DND-41 (cell line): ENCODE measurements around the gene KRT79.
"Not testable (repeated sequence)": the region's sequence is repeated elsewhere in the genome, so short reads cannot be mapped to it uniquely, and the experiment has no call there.

ENCODE experiments used
- ATAC-seq: fragments of 200-7000 bp; cut with Tn5 transposase; 3 replicates; pipeline ENCODE4 v1.9.1; 2021; ENCODE audit warnings: low read depth; ENCODE audit not compliant: insufficient read depth
- DNase-seq: peaks from one replicate; pipeline ENCODE4 v3.0.0-alpha.2; 2020
- H2AFZ ChIP-seq: 2 replicates; pipeline ENCODE4 v1.6.0; 2012; ENCODE audit warnings: low read depth, low read length
- H3K27ac ChIP-seq: 2 replicates; pipeline ENCODE4 v1.5.1; 2012; ENCODE audit warnings: low read length, inconsistent platforms
- H3K27me3 ChIP-seq: fragments of 200-600 bp; sonication (generic); 2 replicates; pipeline ENCODE4 v1.6.0; 2012; ENCODE audit warnings: low read length, mild to moderate bottlenecking, inconsistent platforms; ENCODE audit not compliant: insufficient read depth, poor library complexity
- H3K36me3 ChIP-seq: 2 replicates; pipeline ENCODE4 v1.5.1; 2012; ENCODE audit warnings: low read length, inconsistent platforms; ENCODE audit not compliant: insufficient read depth
- H3K4me1 ChIP-seq: 2 replicates; pipeline ENCODE4 v1.5.1; 2012; ENCODE audit warnings: mild to moderate bottlenecking, low read length; ENCODE audit not compliant: insufficient read depth
- H3K4me2 ChIP-seq: 2 replicates; pipeline ENCODE4 v1.6.0; 2012; ENCODE audit warnings: mild to moderate bottlenecking, moderate library complexity, low read length, inconsistent platforms; ENCODE audit not compliant: insufficient read depth
- H3K4me3 ChIP-seq, 2 experiments: fragments of 200-600 bp in 1 of 2; shearing (Covaris generic) in 1 of 2; 2 replicates each; pipeline ENCODE4 v1.5.1; 2012 to 2016; ENCODE audit warnings: inconsistent platforms in 2 of 2, low read length in 2 of 2, mild to moderate bottlenecking in 2 of 2, low read depth in 1 of 2, moderate library complexity in 1 of 2
- H3K79me2 ChIP-seq: 2 replicates; pipeline ENCODE4 v1.6.0; 2012; ENCODE audit warnings: low read length, inconsistent platforms; ENCODE audit not compliant: insufficient read depth
- H3K9ac ChIP-seq: 2 replicates; pipeline ENCODE4 v1.6.0; 2012; ENCODE audit warnings: low read depth, mild to moderate bottlenecking, inconsistent platforms, low read length, moderate library complexity
- H3K9me3 ChIP-seq: 2 replicates; pipeline ENCODE4 v1.5.1; 2012; ENCODE audit warnings: low read length, moderate library complexity, mild to moderate bottlenecking, inconsistent platforms; ENCODE audit not compliant: insufficient read depth, severe bottlenecking
- H4K20me1 ChIP-seq: 2 replicates; pipeline ENCODE4 v1.6.0; 2012; ENCODE audit warnings: low read length; ENCODE audit not compliant: insufficient read depth
- EZH2 ChIP-seq: IDR thresholded peaks from 3 replicates; pipeline ENCODE4 v1.6.1; 2012; ENCODE audit warnings: borderline replicate concordance, low read depth, mild to moderate bottlenecking, moderate library complexity, low read length, inconsistent platforms; ENCODE audit not compliant: severe bottlenecking
- TF ChIP-seq, protein P1 (sequence below): IDR thresholded peaks from 2 replicates; pipeline ENCODE4 v1.5.1; 2012; ENCODE audit warnings: borderline replicate concordance, low read length, moderate library complexity, mild to moderate bottlenecking; ENCODE audit not compliant: poor library complexity, severe bottlenecking; ENCODE audit errors: extremely low read depth

The KRT79 gene

DNA sequence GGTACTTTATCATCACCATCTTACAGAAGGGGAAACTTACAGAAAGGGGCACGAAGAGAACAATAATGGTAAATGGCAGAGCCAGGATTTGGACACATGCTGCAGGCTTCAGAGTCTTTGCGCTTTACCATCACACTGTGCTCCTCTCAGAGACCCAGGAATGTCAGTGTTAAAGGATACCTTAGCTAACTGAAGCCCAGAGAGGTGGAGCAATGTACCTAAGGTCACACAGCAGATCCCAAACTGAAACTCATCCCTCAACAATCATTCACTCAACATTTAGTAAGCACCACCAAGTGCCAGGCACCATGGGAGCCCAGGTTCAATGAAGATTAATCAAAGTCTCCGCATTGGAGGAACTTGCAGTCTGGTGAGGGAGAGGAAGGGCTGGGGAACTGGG is 22.7 kb upstream of the KRT79 start:
- no peaks in the 10 kb centered on the region for H3K79me2 ChIP-seq
- TF ChIP-seq, protein P1, sequence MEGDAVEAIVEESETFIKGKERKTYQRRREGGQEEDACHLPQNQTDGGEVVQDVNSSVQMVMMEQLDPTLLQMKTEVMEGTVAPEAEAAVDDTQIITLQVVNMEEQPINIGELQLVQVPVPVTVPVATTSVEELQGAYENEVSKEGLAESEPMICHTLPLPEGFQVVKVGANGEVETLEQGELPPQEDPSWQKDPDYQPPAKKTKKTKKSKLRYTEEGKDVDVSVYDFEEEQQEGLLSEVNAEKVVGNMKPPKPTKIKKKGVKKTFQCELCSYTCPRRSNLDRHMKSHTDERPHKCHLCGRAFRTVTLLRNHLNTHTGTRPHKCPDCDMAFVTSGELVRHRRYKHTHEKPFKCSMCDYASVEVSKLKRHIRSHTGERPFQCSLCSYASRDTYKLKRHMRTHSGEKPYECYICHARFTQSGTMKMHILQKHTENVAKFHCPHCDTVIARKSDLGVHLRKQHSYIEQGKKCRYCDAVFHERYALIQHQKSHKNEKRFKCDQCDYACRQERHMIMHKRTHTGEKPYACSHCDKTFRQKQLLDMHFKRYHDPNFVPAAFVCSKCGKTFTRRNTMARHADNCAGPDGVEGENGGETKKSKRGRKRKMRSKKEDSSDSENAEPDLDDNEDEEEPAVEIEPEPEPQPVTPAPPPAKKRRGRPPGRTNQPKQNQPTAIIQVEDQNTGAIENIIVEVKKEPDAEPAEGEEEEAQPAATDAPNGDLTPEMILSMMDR = no peak
- TF ChIP-seq EZH2 = no peak

DNA sequence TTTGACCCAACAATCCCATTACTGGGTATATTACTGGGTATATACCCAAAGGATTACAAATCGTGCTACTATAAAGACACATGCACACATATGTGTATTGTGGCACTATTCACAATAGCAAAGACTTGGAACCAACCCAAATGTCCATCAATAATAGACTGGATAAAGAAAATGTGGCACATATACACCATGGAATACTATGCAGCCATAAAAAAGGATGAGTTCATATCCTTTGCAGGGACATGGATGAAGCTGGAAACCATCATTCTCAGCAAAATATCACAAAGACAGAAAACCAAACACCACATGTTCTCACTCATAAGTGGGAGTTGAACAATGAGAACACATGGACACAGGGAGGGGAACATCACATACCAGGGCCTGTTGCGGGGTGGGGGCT is 22.0 kb upstream of the KRT79 start:
- not testable (repeated sequence) for ATAC-seq, H3K4me3 ChIP-seq, H3K9ac ChIP-seq, H3K4me2 ChIP-seq, H2AFZ ChIP-seq, H3K4me1 ChIP-seq, H3K27ac ChIP-seq, DNase-seq, H4K20me1 ChIP-seq, H3K9me3 ChIP-seq, H3K79me2 ChIP-seq, H3K36me3 ChIP-seq, H3K27me3 ChIP-seq

More for the DNA sequence above, 22.7 kb upstream of the KRT79 start:
- Histone ChIP-seq H2AFZ (no peak overlapping the region), H3K4me2 (no peak overlapping the region), H4K20me1 (no peaks in the 10 kb centered on the region), H3K27me3 (peaks cover 6% of the 10 kb centered on the region), H3K9ac (no peak overlapping the region), H3K27ac (no peak overlapping the region), H3K9me3 (no peaks in the 10 kb centered on the region), H3K4me3 (no peak overlapping the region), H3K36me3 (no peaks in the 10 kb centered on the region), H3K4me1 (no peaks in the 10 kb centered on the region)
- DNase-seq (no peak), ATAC-seq (no peak)

DNA sequence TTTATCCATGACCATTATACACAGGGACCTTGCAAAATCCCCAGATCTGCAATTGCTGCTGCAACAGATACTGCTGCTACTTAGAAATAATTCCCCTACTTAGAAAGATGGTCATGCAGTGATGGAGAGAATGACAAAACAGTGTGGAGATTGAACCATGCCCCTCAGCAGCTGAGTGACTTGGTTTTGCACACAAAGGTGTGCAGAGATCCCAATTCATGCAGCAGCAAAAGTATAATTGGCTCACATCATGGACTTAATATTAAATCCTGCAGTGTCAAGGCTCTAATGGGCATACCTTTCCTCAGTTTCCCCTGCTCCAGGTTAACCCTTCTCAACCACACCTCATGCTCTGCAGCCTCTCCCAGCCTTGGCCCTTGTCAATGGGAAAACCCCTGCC is 17.7 kb upstream of the KRT79 start:
- Histone ChIP-seq H3K9ac (no peak overlapping the region), H2AFZ (no peak overlapping the region), H3K9me3 (no peaks in the 10 kb centered on the region), H4K20me1 (no peaks in the 10 kb centered on the region), H3K4me1 (no peaks in the 10 kb centered on the region), H3K4me2 (no peak overlapping the region), H3K27ac (no peak overlapping the region), H3K79me2 (no peaks in the 10 kb centered on the region), H3K36me3 (no peaks in the 10 kb centered on the region), H3K4me3 (no peak overlapping the region), H3K27me3 (peaks cover 3% of the 10 kb centered on the region)
- TF ChIP-seq, protein P1 = no peak
- no peak for TF ChIP-seq EZH2
- ATAC-seq (no peak), DNase-seq (no peak)

DNA sequence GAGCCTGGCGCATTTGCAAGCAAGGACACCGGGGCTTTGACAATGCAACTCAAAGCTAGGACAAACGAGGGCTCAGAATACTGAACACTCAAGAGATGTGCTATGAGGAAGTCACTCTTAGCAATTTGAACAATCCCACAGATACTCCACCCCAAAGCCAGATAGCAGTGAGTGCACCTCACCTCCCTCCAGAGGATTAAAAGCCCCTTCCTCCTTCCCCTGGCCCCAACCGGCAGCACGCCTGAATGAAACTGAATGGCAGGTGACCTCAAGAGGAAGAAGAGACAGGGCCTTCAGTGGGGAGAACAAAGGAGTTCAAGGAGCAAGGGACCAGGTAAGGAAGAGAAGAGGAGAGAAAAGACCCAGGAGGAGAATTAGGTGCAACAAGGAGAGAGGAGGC is 16.6 kb upstream of the KRT79 start:
- Histone ChIP-seq H3K27me3 (peaks cover 3% of the 10 kb centered on the region), H3K9ac (no peak overlapping the region), H3K27ac (no peak overlapping the region), H3K9me3 (no peaks in the 10 kb centered on the region), H3K79me2 (no peaks in the 10 kb centered on the region), H3K36me3 (no peaks in the 10 kb centered on the region), H3K4me3 (no peak overlapping the region), H3K4me2 (no peak overlapping the region), H4K20me1 (no peaks in the 10 kb centered on the region), H3K4me1 (no peaks in the 10 kb centered on the region), H2AFZ (no peak overlapping the region)
- ATAC-seq (no peak), DNase-seq (no peak)
- TF ChIP-seq, protein P1 = no peak
